LNCaP clone FGC (cell line): Measurements from ENCODE around the gene FAM13C.

Experiments
- DNase-seq: peaks from one replicate; pipeline ENCODE4 v3.0.0-alpha.2; 2011; ENCODE audit warnings: low read depth
- H3K4me3 ChIP-seq: 2 replicates; pipeline ENCODE4 v1.5.1; 2011; ENCODE audit warnings: mild to moderate bottlenecking, low read depth, low read length, control low read depth
- CTCF ChIP-seq: IDR thresholded peaks from 2 replicates; pipeline ENCODE4 v1.5.1; 2012; ENCODE audit warnings: mild to moderate bottlenecking; ENCODE audit not compliant: control insufficient read depth, insufficient read depth; ENCODE audit errors: extremely low read depth

FAM13C gene

GRCh38 chr10:59314268-59314667 lies 48.1 kb downstream of the FAM13C start:
- no peak overlapping the region for H3K4me3 ChIP-seq
- no peak for TF ChIP-seq CTCF
- no peak for DNase-seq

GRCh38 chr10:59312247-59312646 lies 50.1 kb downstream of the FAM13C start:
- H3K4me3 ChIP-seq = no peak overlapping the region
- no peak for DNase-seq
- no peak for TF ChIP-seq CTCF

- no peak overlapping the region for H3K4me3 ChIP-seq
- TF ChIP-seq CTCF = no peak
- DNase-seq = no peak
These were observed 51.3 kb downstream of the FAM13C start for GRCh38 chr10:59311025-59311424.

GRCh38 chr10:59310324-59310914 lies 51.9 kb downstream of the FAM13C start:
- no peak for DNase-seq
- TF ChIP-seq CTCF = no peak
- H3K4me3 ChIP-seq = no peak overlapping the region

GRCh38 chr10:59304521-59305097 lies 57.7 kb downstream of the FAM13C start:
- no peak overlapping the region for H3K4me3 ChIP-seq
- DNase-seq = no peak
- no peak for TF ChIP-seq CTCF

- no peak for DNase-seq
- H3K4me3 ChIP-seq = no peak overlapping the region
- no peak for TF ChIP-seq CTCF
These were observed 59.3 kb downstream of the FAM13C start for GRCh38 chr10:59303018-59303417.

GRCh38 chr10:59302381-59302780 lies 60.0 kb downstream of the FAM13C start:
- no peak for DNase-seq
- no peak overlapping the region for H3K4me3 ChIP-seq
- no peak for TF ChIP-seq CTCF
